ENCODE data around the gene KAZN.

The KAZN gene

DNA sequence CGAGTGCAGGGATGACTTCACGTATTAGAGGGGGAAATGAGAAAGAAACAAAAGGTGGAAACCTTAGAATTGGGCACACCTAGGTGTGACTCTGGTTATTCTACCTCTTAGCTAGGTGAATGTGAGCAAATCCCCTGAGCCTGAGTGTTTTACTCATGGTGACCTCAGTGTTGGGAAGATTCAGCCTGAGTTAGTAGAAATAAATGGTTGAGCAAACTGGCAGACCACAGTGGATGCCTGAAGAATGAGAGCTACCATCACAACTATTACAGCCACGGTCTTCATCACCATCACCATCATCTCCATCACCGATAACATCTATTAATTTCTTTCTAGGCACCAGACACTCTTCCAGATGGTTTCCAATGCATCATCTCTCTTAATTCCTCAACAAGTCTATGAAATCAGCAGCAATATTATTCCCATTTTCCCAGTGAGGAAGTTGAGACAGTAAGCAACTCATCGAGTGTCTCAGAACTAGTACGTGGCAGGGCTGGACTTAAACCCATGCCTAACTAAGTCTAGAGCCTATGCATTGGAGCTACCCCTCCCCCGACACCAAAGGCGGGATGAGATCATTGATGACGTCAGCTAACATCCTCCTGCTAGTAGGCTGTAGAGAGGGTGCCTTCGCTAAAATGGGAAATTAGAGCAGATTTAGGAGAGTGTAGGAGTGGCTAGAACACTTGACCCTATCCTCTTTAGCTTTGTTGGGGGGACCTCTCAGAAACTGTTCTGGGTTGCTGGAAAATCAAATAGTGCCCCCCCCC, 7.9 kb upstream of the KAZN start:
- no peak for FAIRE-seq

GRCh38 chr1:14591600-14591999, 6.9 kb upstream of the KAZN start:
- FAIRE-seq: no peak

DNA sequence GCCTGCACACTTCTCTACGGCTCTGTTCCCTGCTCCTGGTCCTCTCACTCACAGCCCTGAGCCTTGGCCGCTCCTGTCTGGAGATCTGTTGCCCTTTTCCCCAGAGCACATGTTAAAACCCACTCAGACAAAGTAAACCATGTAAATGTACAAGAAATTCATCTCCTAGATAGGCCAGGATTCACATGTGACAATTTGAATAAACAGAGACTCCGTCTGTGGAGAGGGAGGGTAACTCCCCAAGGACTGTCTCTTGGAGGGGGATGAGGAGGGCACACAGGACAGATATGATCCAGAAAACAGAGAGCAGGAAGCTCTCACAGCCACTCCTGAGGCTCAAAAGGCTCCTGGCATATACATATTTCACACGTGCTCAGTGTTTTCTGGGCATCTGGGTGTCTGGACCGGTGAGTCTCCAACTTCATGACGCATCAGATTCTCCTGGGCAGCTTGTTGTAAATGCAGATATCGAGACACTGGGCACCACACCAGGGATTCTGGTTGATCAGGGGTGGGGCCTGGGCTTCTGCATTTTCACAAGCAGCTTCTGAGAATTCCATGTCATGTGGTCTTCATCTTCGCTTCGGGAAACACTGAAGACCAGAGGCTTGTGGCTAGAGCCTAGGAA, 6.4 kb upstream of the KAZN start:
- no peak for FAIRE-seq

DNA sequence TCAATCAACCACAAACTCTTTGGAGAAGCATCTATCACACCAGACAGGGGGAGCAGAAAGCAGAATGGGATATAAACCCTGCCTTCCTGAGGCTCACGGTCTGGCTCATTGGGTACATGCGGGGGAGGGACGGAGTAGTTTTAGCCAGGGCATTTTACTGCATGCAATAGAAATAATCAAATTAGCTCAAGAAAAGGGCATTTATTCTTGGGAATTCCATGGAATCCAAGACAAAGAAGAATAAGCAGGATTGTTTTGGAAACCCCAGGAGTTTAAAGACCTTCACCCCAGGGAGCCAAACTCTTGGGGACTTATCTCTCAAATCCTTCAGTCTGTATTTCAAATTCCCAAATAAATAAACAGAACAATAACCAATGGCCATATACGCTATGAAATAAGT, 5.2 kb upstream of the KAZN start:
- no peak for FAIRE-seq

DNA sequence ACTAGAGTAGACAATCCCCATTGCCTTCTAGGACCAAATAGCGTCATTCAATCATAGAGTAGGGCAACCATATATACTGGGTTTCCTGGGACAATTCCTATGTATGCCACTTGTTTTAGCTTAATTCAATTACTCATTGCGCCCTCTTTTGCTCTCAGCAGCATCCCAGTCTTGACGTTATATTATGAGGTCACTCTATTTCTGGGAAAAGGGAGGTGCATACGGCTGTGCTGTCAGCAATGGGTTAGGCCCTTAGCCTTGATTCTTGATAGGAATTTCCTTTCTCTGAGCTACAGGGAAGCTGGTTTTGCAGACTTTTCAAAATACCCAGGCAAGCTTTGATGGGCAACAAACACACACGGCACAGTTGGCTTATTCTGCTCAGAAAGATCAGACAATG, 4.4 kb upstream of the KAZN start:
- no peak for FAIRE-seq

DNA sequence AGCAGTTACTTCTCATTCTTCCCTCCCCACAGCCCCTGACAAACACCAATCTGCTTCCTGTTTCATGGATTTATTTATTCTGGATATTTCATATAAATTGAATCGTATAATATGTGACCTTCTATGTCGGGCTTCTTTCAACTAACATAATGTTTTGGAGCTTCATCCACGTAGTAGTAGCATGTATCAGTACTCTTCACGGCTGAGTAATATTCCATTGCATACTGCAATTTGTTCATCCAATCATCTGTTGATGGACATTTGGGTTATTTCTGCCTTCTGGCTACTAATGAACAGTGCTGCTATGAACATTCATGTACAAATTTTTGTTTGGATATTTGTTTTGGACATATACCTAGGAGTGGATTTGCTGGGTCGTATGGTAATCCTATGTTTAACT, 1.9 kb upstream of the KAZN start:
- FAIRE-seq: no peak

DNA sequence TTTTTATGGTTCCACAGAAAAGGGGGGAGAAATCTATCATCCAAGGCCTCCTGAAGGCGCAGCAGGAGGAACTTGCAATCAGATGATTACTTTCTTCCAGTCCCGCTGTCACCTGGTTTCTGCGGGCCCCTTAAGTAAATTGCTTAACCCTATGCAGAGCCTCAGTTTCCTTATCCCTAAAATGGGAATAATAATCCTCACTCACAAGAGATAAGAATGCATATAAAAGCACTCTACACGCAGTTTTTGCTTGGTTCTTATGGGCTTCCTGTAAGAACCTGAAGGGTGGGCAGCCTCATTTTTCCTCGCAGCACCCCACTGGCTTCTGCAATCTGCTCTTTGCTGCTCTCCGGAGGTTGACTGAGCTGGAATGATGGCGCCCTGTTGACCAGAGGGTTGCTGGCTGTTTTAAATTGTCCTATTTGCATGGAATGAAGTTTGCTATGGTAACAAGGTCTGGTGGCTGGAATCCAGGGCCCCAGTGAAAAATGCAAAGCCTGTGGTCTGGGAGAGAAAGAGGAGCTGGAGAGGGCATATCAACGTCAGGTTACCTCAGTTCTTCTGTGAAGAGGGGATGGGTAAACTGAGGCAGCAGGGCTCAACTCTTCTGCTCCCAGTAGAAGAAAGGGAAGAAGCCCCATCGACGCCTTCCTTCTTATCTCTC, 1.0 kb upstream of the KAZN start:
- FAIRE-seq: no peak

DNA sequence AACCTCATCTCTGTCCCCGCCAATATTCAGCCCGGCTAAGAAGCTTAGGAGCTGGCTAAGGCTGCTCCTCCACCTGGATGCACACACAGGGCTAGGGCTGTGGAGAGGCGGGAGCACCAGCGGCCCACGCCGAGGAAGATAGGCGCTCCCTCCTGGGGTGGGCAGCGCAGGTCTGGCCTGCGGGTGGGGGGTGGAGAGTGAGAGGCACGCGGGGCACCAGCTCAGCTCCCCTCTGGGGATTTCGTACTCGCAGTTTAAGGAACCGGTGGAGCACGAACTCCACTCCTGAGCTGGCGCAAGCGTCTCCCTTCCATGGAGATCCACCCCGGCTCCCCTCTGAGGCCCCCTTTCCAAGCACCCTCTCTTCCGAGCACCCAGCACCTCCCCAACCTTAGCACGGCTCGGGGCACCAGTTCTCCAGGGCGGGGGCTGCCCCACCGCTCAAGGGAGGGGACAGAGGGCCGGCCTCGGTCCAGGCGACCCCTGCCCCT, 433 bp upstream of the KAZN start:
- FAIRE-seq: no peak

GRCh38 chr1:14599183-14599791, 802 bp downstream of the KAZN start:
- FAIRE-seq: no peak

- FAIRE-seq: no peak
Observed at GRCh38 chr1:14599800-14600199, 1.3 kb downstream of the KAZN start.

DNA sequence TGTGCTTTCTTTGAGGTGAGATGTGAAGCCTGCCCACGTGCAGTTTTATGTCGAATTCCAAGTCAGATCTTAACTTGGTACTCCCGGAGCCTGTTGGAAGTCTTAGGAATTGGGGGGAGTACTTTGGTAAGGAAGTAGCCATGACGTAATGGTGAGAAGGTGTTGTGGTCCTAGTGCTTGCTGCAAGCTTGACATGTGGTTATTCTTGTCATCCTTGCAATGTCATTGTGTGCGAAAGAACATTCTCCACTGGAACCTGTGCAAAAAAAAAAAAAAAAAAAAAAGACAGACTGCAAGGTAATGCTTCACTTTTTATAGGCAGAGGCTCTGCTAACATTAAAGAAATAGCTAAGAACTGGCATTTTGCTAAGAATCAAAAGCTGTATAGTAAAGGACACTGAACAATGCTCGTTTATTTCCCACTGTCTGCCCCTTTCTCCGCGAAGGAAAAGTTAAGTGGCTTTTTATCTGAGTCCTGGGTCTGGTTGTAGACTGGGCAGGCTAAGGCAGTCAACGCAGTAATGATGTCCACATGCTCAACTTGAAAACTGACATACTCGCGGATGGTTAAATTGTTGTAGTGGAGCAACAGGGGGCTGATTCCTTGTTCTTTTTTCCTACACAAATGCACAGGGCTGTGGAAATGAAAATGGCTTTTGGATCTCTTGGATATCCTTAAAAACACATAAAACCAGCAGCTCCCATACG, 2.1 kb downstream of the KAZN start:
- no peak for FAIRE-seq

- no peak for FAIRE-seq
Observed at GRCh38 chr1:14602136-14602535, 3.7 kb downstream of the KAZN start.

DNA sequence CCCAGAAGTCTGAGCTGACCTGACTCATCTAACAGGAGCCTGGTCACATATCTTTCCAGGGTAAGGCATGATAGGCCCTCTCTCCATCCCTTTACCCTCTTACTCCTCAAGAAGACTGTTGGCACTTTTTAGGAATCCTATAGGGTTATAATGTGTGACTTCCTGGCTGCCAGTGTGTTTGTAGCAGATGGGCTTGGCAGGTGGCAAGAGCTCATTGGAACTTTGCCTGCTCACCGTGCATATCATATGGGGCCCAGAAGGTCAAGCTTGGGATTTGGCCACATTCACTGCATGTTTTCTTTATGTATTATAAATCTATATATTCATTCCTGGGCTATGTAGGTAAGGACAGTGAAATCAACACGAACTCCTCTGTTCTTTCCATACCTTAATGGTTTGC, 5.2 kb downstream of the KAZN start:
- no peak for FAIRE-seq

DNA sequence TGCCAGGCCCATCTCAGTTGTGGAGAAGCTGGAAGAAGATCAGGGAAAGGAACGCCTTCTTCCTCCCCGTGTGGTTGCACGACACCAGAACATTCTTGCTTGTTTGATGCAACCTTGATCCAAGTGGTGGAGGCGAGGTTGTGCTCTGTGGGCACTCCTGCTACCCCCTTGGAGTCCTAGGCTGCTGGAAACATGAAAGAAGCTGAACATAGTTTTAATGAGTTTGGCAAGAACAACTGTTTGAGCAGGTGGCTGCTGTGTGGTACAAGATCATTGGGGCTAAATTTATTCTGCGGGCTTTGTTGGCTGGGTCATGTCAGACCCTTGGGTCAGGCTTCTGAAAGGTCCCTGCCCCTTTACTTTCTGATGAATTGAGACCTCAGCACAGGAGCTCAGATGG, 5.9 kb downstream of the KAZN start:
- no peak for FAIRE-seq

- no peak for FAIRE-seq
Observed at GRCh38 chr1:14605945-14606344, 7.5 kb downstream of the KAZN start.

GRCh38 chr1:14606632-14607031, 8.1 kb downstream of the KAZN start:
- FAIRE-seq: no peak

DNA sequence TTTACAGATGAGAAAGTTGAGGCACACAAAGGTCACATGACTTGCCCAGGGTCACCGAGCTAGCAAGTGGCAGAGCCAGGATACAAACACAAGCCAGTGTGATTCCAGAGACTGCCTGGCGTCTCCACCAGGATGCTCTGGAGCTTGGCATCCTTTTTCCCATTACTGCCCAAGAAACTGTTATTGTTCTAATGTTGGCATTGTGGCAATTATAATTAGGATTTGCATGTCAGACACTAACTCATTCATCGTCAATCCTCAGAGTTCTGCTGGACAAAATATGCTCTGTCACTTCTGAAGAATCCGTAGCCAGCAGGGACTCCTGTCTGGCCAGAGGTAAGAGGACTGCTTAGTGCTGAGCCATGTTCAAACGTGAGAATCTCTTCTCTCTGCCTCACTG, 8.8 kb downstream of the KAZN start:
- FAIRE-seq: no peak

- no peak for FAIRE-seq
Observed at GRCh38 chr1:14608308-14608707, 9.8 kb downstream of the KAZN start.

DNA sequence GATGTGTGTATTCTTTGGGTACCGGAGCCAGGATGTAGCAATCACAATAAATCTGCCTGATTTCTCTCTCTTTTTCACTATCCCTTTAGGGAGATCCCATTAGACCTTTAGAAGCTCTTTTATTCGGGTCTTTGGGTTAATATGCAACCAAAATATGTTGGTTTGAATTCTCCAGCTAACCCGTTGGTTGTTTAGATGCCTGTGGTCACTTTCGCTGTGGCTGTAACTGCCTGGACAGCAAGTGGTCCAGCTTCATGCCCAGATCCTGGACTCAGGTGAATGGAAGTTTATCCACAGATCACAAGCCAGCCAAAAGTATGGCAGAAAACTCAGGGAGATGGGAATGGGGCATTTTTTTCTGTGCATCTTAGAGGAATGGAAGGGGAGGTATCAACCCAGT, 12.3 kb downstream of the KAZN start:
- FAIRE-seq: no peak

- no peak for FAIRE-seq
Observed at GRCh38 chr1:14611792-14612191, 13.3 kb downstream of the KAZN start.

DNA sequence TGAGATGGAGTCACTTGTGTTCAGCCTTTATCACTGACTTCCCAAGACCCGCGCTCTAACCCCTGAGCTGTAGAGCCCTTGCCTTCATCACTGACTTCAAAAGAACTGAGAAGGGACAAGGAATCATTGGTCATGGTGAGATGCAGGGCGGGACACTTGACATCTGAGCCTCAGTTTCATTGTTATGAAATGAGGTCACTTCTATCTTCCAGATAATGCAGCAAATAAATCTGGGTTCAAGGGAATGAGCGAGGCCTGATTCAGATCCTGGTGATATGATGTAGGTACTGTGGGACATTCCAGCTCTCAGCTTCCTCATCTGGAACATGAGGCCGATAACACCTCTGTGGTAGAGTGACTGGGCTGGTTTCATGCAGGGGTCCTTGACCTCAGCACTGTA, 13.8 kb downstream of the KAZN start:
- FAIRE-seq: no peak

- FAIRE-seq: no peak
Observed at GRCh38 chr1:14613926-14614325, 15.4 kb downstream of the KAZN start.

DNA sequence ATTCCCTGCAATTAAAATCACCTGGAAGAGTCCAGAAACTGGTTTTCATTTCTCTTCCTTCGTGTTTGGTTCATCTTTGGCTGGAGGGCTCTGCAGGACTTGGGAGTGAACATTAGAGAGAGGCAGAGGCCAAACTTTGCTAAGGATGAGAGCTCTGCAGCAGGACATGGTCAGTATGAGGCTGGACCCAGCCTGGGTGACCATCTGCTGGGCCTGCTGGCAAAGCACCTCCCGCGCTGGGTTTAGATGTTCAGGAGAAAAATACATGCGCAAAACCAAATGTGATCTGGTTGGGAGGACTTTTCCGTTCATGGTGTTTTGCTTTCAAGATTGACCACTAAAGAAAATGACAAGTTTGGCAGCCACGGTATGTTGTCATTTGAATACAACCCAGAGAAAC, 15.9 kb downstream of the KAZN start:
- no peak for FAIRE-seq
